Measurements from ENCODE around the gene ZNF763. TPM values are rescaled to one million over a fixed set of nuclear protein-coding genes. Genes with fewer than 3 reads are reported as not detected.
"Not testable (repeated sequence)": the region's sequence is repeated elsewhere in the genome, so short reads cannot be mapped to it uniquely, and the experiment has no call there.

The ZNF763 gene
- total RNA-seq, 1 experiment from 2014 or later: 0.23 TPM

- H3K4me3 Mint-ChIP-seq (ENCODE audit: unreplicated experiment): no peak overlapping the region
- intact Hi-C loops (cut with micrococcal nuclease): no loop called here
- no peak for TF ChIP-seq CTCF (IDR thresholded peaks at IDR 0.05; ENCODE audit: unreplicated experiment)
- no peaks in the 10 kb centered on the region for H3K27me3 Mint-ChIP-seq (ENCODE audit: insufficient read depth, unreplicated experiment)
- H3K4me1 Mint-ChIP-seq (ENCODE audit: insufficient read depth, unreplicated experiment): peaks cover 16% of the 10 kb centered on the region
- no peak for DNase-seq (ENCODE audit: unreplicated experiment)
- ChIA-PET POLR2A (interaction anchor here (1.7 to 4.8 kb wide), 2 partner anchors 41 to 61 kb away, joined by 6 to 67 read pairs; no protein-coding TSS in a partner anchor), CTCF (interaction anchor here (0.8 kb wide), 1 partner anchor 62 kb away, joined by 3 read pairs; no protein-coding TSS in a partner anchor)
- no TSS peak for BruUV-seq (replicated peaks)
- H3K9me3 Mint-ChIP-seq (ENCODE audit: unreplicated experiment): no peaks in the 10 kb centered on the region
- no peak overlapping the region for H3K27ac Mint-ChIP-seq (ENCODE audit: low read depth, unreplicated experiment)
- H3K36me3 Mint-ChIP-seq (ENCODE audit: insufficient read depth, unreplicated experiment): peaks cover 4% of the 10 kb centered on the region
Measured at GRCh38 chr19:11927227-11927626, 37.6 kb upstream of the ZNF763 start.

- intact Hi-C loops (cut with micrococcal nuclease): no loop called here
- TF ChIP-seq CTCF (IDR thresholded peaks at IDR 0.05; ENCODE audit: unreplicated experiment): no peak
- H3K9me3 Mint-ChIP-seq (ENCODE audit: unreplicated experiment): no peaks in the 10 kb centered on the region
- DNase-seq (ENCODE audit: unreplicated experiment): no peak
- no peak overlapping the region for H3K4me3 Mint-ChIP-seq (ENCODE audit: unreplicated experiment)
- peaks cover under 1% of the 10 kb centered on the region for H3K4me1 Mint-ChIP-seq (ENCODE audit: insufficient read depth, unreplicated experiment)
- CTCF ChIA-PET: no interaction called here
- no peak overlapping the region for H3K27ac Mint-ChIP-seq (ENCODE audit: low read depth, unreplicated experiment)
- POLR2A ChIA-PET: no interaction called here
- no TSS peak for BruUV-seq (replicated peaks)
- peaks cover 21% of the 10 kb centered on the region for H3K36me3 Mint-ChIP-seq (ENCODE audit: insufficient read depth, unreplicated experiment)
- H3K27me3 Mint-ChIP-seq (ENCODE audit: insufficient read depth, unreplicated experiment): no peaks in the 10 kb centered on the region
Measured at GRCh38 chr19:11931051-11931450, 33.8 kb upstream of the ZNF763 start.

- POLR2A ChIA-PET: interaction anchor here (0.7 kb wide), 1 partner anchor 16 kb away, joined by 3 read pairs; no protein-coding TSS in a partner anchor
- Mint-ChIP-seq H3K36me3 (ENCODE audit: insufficient read depth, unreplicated experiment) (peaks cover 21% of the 10 kb centered on the region), H3K4me1 (ENCODE audit: insufficient read depth, unreplicated experiment) (no peaks in the 10 kb centered on the region), H3K9me3 (ENCODE audit: unreplicated experiment) (no peaks in the 10 kb centered on the region), H3K4me3 (ENCODE audit: unreplicated experiment) (no peak overlapping the region), H3K27me3 (ENCODE audit: insufficient read depth, unreplicated experiment) (no peaks in the 10 kb centered on the region), H3K27ac (ENCODE audit: low read depth, unreplicated experiment) (no peak overlapping the region)
- CTCF ChIA-PET: interaction anchor here (1.1 kb wide), 1 partner anchor 8 kb away, joined by 5 read pairs; no protein-coding TSS in a partner anchor
- intact Hi-C loops (cut with micrococcal nuclease): no loop called here
- no TSS peak for BruUV-seq (replicated peaks)
- DNase-seq (ENCODE audit: unreplicated experiment): no peak
- TF ChIP-seq CTCF (IDR thresholded peaks at IDR 0.05; ENCODE audit: unreplicated experiment): no peak
Measured at GRCh38 chr19:11931513-11931912, 33.3 kb upstream of the ZNF763 start.

GRCh38 chr19:11935829-11936228 lies 29.0 kb upstream of the ZNF763 start:
- H3K27ac Mint-ChIP-seq (ENCODE audit: low read depth, unreplicated experiment); CTCF ChIA-PET; POLR2A ChIA-PET; H3K27me3 Mint-ChIP-seq (ENCODE audit: insufficient read depth, unreplicated experiment); DNase-seq (ENCODE audit: unreplicated experiment); BruUV-seq (replicated peaks); H3K4me3 Mint-ChIP-seq (ENCODE audit: unreplicated experiment); H3K4me1 Mint-ChIP-seq (ENCODE audit: insufficient read depth, unreplicated experiment); intact Hi-C loops (cut with micrococcal nuclease); H3K9me3 Mint-ChIP-seq (ENCODE audit: unreplicated experiment): not testable (repeated sequence)
- peaks cover 26% of the 10 kb centered on the region for H3K36me3 Mint-ChIP-seq (ENCODE audit: insufficient read depth, unreplicated experiment)

GRCh38 chr19:11938383-11938782 lies 26.5 kb upstream of the ZNF763 start:
- CTCF ChIA-PET; H3K27ac Mint-ChIP-seq (ENCODE audit: low read depth, unreplicated experiment); H3K27me3 Mint-ChIP-seq (ENCODE audit: insufficient read depth, unreplicated experiment); intact Hi-C loops (cut with micrococcal nuclease); BruUV-seq (replicated peaks); H3K4me3 Mint-ChIP-seq (ENCODE audit: unreplicated experiment); H3K4me1 Mint-ChIP-seq (ENCODE audit: insufficient read depth, unreplicated experiment); POLR2A ChIA-PET; DNase-seq (ENCODE audit: unreplicated experiment): not testable (repeated sequence)
- Mint-ChIP-seq H3K36me3 (ENCODE audit: insufficient read depth, unreplicated experiment) (peaks cover 18% of the 10 kb centered on the region), H3K9me3 (ENCODE audit: unreplicated experiment) (peaks cover 17% of the 10 kb centered on the region)

GRCh38 chr19:11941361-11941887 lies 23.4 kb upstream of the ZNF763 start:
- POLR2A ChIA-PET; BruUV-seq (replicated peaks); DNase-seq (ENCODE audit: unreplicated experiment); intact Hi-C loops (cut with micrococcal nuclease); CTCF ChIA-PET; H3K4me3 Mint-ChIP-seq (ENCODE audit: unreplicated experiment); H3K4me1 Mint-ChIP-seq (ENCODE audit: insufficient read depth, unreplicated experiment); H3K27ac Mint-ChIP-seq (ENCODE audit: low read depth, unreplicated experiment); H3K27me3 Mint-ChIP-seq (ENCODE audit: insufficient read depth, unreplicated experiment): not testable (repeated sequence)
- peaks cover 17% of the 10 kb centered on the region for H3K9me3 Mint-ChIP-seq (ENCODE audit: unreplicated experiment)
- H3K36me3 Mint-ChIP-seq (ENCODE audit: insufficient read depth, unreplicated experiment): peaks cover 19% of the 10 kb centered on the region

Data from MCF 10A (cell line).